ENCODE data around the gene GPR4.

GRCh38 chr19:45601115-45601514 is 897 bp downstream of the GPR4 start:
- no peak for TF ChIP-seq EZH2 (IDR thresholded peaks at IDR 0.05; ENCODE audit: low read length, unreplicated experiment)
- no peak for TF ChIP-seq CTCF (conservative IDR thresholded peaks at IDR 0.05; ENCODE audit: low read depth, low read length)
